Liver (tissue), 9 donors: ENCODE measurements around the gene DOCK9. TPM values are rescaled to one million over a fixed set of nuclear protein-coding genes. Genes with fewer than 3 reads are reported as not detected.

ENCODE experiments used
- DNase-seq: peaks from one replicate; pipeline ENCODE4 v3.0.0-alpha.2; 2017; ENCODE audit warnings: low spot score
- H3K27ac ChIP-seq, 2 donors: one replicate each; pipeline ENCODE4 v1.7.0; 2013; ENCODE audit warnings: inconsistent platforms in 2 of 2, low read length in 2 of 2, control low read depth in 1 of 2, low read depth in 1 of 2, mild to moderate bottlenecking in 1 of 2
- H3K27me3 ChIP-seq, 4 donors: one replicate each; pipeline versions ENCODE4 v1.6.1 to v1.7.0; 2013; ENCODE audit warnings: low read length in 3 of 4, inconsistent platforms in 1 of 4, mild to moderate bottlenecking in 1 of 4, moderate library complexity in 1 of 4; ENCODE audit not compliant: control insufficient read depth in 4 of 4, insufficient read depth in 4 of 4
- H3K36me3 ChIP-seq, 4 donors: one replicate each; pipeline versions ENCODE4 v1.6.1 to v1.7.0; 2013; ENCODE audit warnings: low read length in 3 of 4, mild to moderate bottlenecking in 3 of 4, low read depth in 1 of 4, moderate library complexity in 1 of 4; ENCODE audit not compliant: control insufficient read depth in 4 of 4, insufficient read depth in 3 of 4
- H3K4me1 ChIP-seq, 4 donors: one replicate each; pipeline versions ENCODE4 v1.6.1 to v1.7.0; 2013; ENCODE audit warnings: low read length in 3 of 4, mild to moderate bottlenecking in 3 of 4, moderate library complexity in 1 of 4; ENCODE audit not compliant: control insufficient read depth in 4 of 4, insufficient read depth in 4 of 4
- H3K4me3 ChIP-seq, 3 donors: one replicate each; pipeline versions ENCODE4 v1.6.1 to v1.7.0; 2013; ENCODE audit warnings: low read length in 3 of 3, control low read depth in 1 of 3, low read depth in 1 of 3, mild to moderate bottlenecking in 1 of 3
- H3K9ac ChIP-seq, 2 donors: one replicate each; pipeline ENCODE4 v1.7.0; 2013; ENCODE audit warnings: low read length in 2 of 2, mild to moderate bottlenecking in 2 of 2, moderate library complexity in 2 of 2, control low read depth in 1 of 2, low read depth in 1 of 2
- H3K9me3 ChIP-seq, 4 donors: one replicate each; pipeline versions ENCODE4 v1.6.1 to v1.7.0; 2013; ENCODE audit warnings: low read length in 3 of 4; ENCODE audit not compliant: control insufficient read depth in 4 of 4
- ATF3 ChIP-seq: IDR thresholded peaks from 2 replicates; pipeline ENCODE4 v1.6.1; 2016; ENCODE audit warnings: antibody characterized with exemption
- EGR1 ChIP-seq, 2 donors: IDR thresholded peaks; 2 replicates each; pipeline ENCODE4 v1.6.1; 2016 to 2018; ENCODE audit warnings: antibody characterized with exemption in 2 of 2, low read depth in 2 of 2
- FOXA1 ChIP-seq: IDR thresholded peaks from 2 replicates; pipeline ENCODE4 v1.6.1; 2016; ENCODE audit warnings: antibody characterized with exemption
- GABPA ChIP-seq, 2 donors: IDR thresholded peaks in 1 of 2; conservative IDR thresholded peaks in 1 of 2; 2 replicates each; pipeline ENCODE4 v1.6.1; 2016; ENCODE audit warnings: antibody characterized with exemption in 2 of 2, mild to moderate bottlenecking in 1 of 2, moderate library complexity in 1 of 2
- HNF4A ChIP-seq, 2 donors: conservative IDR thresholded peaks; 2 replicates each; pipeline ENCODE4 v1.6.1; 2016; ENCODE audit warnings: antibody characterized with exemption in 2 of 2, mild to moderate bottlenecking in 2 of 2
- JUND ChIP-seq, 2 donors: IDR thresholded peaks; 2 replicates each; pipeline ENCODE4 v1.6.1; 2016; ENCODE audit warnings: antibody characterized with exemption in 2 of 2
- MAX ChIP-seq: IDR thresholded peaks from 2 replicates; pipeline ENCODE4 v1.6.1; 2016; ENCODE audit warnings: antibody characterized with exemption
- RAD21 ChIP-seq, 2 donors: IDR thresholded peaks; 2 replicates each; pipeline ENCODE4 v1.6.1; 2016; ENCODE audit warnings: antibody characterized with exemption in 2 of 2, mild to moderate bottlenecking in 2 of 2
- RXRA ChIP-seq, 2 donors: IDR thresholded peaks; 2 replicates each; pipeline ENCODE4 v1.6.1; 2017 to 2018; ENCODE audit warnings: antibody characterized with exemption in 2 of 2, mild to moderate bottlenecking in 1 of 2
- SP1 ChIP-seq: IDR thresholded peaks from 2 replicates; pipeline ENCODE4 v1.6.1; 2018; ENCODE audit warnings: antibody characterized with exemption, mild to moderate bottlenecking
- TAF1 ChIP-seq: conservative IDR thresholded peaks from 2 replicates; pipeline ENCODE4 v1.6.1; 2016; ENCODE audit warnings: antibody characterized with exemption, mild to moderate bottlenecking
- YY1 ChIP-seq: IDR thresholded peaks from 2 replicates; pipeline ENCODE4 v1.6.1; 2016; ENCODE audit warnings: antibody characterized with exemption, mild to moderate bottlenecking
- WGBS: extraction: QIAGEN DNeasy Blood & Tissue Kit; methylation state at CpG from one replicate; pipeline ENCODE4 v1.1.7; 2013; 5-methylcytosine and 5-hydroxymethylcytosine counted together
- polyA plus RNA-seq, 2 donors: library from polyadenylated mRNA; stranded (reverse) in 1 of 2; unstranded in 1 of 2; fragments of 200-250 nt in 1 of 2; fragments of >200 nt in 1 of 2; fragmentation: Nextera tagmentation in 1 of 2; extraction: Ambion mirVana in 1 of 2; gene quantifications; one replicate each; pipeline versions ENCODE4 v1.2.1 to v1.2.3, GENCODE V29; 2013 to 2015
- total RNA-seq, 2 donors: library from RNA; depleted of rRNA; stranded (reverse); fragments of >200 nt; gene quantifications; one replicate each; pipeline ENCODE4 v1.2.3, GENCODE V29; 2014
- TF ChIP-seq, protein P1 (sequence below): IDR thresholded peaks from 2 replicates; pipeline ENCODE4 v1.6.1; 2016; ENCODE audit warnings: antibody characterized with exemption
- TF ChIP-seq, protein P2 (sequence below): IDR thresholded peaks from 2 replicates; pipeline ENCODE4 v1.6.1; 2016; ENCODE audit warnings: antibody characterized with exemption, mild to moderate bottlenecking
- donor health status: healthy.
- donor health status: healthy.
- donor health status: healthy.
- donor health status: healthy.
- donor health status: healthy.

The DOCK9 gene
- total and polyA plus RNA-seq, 4 donors, result 5.4 to 31.3 (median 10.6) TPM

GRCh38 chr13:98957731-98958442 lies 20.0 kb downstream of the DOCK9 start (continued):
- no peak for TF ChIP-seq GABPA (IDR thresholded peaks at IDR 0.05 in 1 of 2, conservative IDR thresholded peaks at IDR 0.05 in 1 of 2)

DNA sequence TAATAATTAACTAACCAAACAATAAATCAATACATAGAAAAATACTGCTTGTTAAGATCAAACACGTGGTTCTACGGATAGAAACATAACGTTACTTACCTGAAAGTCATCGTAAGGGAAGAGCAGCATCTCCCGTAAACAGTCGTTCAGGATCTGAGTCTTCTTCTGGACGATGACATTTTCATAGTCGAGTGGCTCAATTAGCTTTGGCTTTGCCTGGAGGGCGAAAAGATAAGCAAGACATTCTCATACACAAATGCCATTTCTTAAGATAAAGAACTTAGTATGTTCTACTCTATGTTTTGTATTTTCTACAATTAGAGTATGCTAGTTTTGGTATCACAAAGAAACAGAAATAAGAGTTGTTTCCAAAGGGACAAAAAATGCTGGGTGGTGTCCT lies 22.5 kb downstream of the DOCK9 start:
- H3K9me3 ChIP-seq, result no peaks in the 10 kb centered on the region
- H3K4me3 ChIP-seq, result no peak overlapping the region
- TF ChIP-seq, protein P1, sequence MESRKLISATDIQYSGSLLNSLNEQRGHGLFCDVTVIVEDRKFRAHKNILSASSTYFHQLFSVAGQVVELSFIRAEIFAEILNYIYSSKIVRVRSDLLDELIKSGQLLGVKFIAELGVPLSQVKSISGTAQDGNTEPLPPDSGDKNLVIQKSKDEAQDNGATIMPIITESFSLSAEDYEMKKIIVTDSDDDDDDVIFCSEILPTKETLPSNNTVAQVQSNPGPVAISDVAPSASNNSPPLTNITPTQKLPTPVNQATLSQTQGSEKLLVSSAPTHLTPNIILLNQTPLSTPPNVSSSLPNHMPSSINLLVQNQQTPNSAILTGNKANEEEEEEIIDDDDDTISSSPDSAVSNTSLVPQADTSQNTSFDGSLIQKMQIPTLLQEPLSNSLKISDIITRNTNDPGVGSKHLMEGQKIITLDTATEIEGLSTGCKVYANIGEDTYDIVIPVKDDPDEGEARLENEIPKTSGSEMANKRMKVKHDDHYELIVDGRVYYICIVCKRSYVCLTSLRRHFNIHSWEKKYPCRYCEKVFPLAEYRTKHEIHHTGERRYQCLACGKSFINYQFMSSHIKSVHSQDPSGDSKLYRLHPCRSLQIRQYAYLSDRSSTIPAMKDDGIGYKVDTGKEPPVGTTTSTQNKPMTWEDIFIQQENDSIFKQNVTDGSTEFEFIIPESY, result no peak
- no peak for TF ChIP-seq RAD21 (IDR thresholded peaks at IDR 0.05)
- TF ChIP-seq, protein P2, sequence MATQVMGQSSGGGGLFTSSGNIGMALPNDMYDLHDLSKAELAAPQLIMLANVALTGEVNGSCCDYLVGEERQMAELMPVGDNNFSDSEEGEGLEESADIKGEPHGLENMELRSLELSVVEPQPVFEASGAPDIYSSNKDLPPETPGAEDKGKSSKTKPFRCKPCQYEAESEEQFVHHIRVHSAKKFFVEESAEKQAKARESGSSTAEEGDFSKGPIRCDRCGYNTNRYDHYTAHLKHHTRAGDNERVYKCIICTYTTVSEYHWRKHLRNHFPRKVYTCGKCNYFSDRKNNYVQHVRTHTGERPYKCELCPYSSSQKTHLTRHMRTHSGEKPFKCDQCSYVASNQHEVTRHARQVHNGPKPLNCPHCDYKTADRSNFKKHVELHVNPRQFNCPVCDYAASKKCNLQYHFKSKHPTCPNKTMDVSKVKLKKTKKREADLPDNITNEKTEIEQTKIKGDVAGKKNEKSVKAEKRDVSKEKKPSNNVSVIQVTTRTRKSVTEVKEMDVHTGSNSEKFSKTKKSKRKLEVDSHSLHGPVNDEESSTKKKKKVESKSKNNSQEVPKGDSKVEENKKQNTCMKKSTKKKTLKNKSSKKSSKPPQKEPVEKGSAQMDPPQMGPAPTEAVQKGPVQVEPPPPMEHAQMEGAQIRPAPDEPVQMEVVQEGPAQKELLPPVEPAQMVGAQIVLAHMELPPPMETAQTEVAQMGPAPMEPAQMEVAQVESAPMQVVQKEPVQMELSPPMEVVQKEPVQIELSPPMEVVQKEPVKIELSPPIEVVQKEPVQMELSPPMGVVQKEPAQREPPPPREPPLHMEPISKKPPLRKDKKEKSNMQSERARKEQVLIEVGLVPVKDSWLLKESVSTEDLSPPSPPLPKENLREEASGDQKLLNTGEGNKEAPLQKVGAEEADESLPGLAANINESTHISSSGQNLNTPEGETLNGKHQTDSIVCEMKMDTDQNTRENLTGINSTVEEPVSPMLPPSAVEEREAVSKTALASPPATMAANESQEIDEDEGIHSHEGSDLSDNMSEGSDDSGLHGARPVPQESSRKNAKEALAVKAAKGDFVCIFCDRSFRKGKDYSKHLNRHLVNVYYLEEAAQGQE, result no peak
- TF ChIP-seq RXRA (IDR thresholded peaks at IDR 0.05), result no peak
- TF ChIP-seq MAX, result no peak
- no peak for TF ChIP-seq FOXA1
- no peak for TF ChIP-seq ATF3
- no peak for TF ChIP-seq SP1
- no peak for TF ChIP-seq JUND (IDR thresholded peaks at IDR 0.05)
- no peak for TF ChIP-seq EGR1 (IDR thresholded peaks at IDR 0.05; ENCODE audit: low read depth in 2 of 2)
- no peak for TF ChIP-seq GABPA (IDR thresholded peaks at IDR 0.05 in 1 of 2, conservative IDR thresholded peaks at IDR 0.05 in 1 of 2)
- no peaks in the 10 kb centered on the region for H3K27me3 ChIP-seq
- WGBS, result 96% methylated on average over 9 of the region's 9 CpGs
- no peak overlapping the region for H3K9ac ChIP-seq
- no peak overlapping the region for H3K27ac ChIP-seq
- peaks cover 0 to 3% (median 0%) of the 10 kb centered on the region in 4 donors for H3K4me1 ChIP-seq
- DNase-seq, result no peak
- H3K36me3 ChIP-seq, result no peaks in the 10 kb centered on the region

- Histone ChIP-seq H3K9ac (no peak overlapping the region), H3K4me3 (no peak overlapping the region), H3K4me1 (no peaks in the 10 kb centered on the region), H3K27me3 (no peaks in the 10 kb centered on the region), H3K9me3 (no peaks in the 10 kb centered on the region), H3K36me3 (no peaks in the 10 kb centered on the region), H3K27ac (no peak overlapping the region)
- no peak for DNase-seq
- WGBS, result 95% methylated on average over 4 of the region's 4 CpGs
- TF ChIP-seq YY1 (no peak), JUND (IDR thresholded peaks at IDR 0.05) (no peak), HNF4A (conservative IDR thresholded peaks at IDR 0.05) (no peak), FOXA1 (no peak), GABPA (IDR thresholded peaks at IDR 0.05 in 1 of 2, conservative IDR thresholded peaks at IDR 0.05 in 1 of 2) (no peak), TAF1 (no peak)
- TF ChIP-seq, protein P2, result no peak
- TF ChIP-seq, protein P1, result no peak
Measured at GRCh38 chr13:98954313-98954712, 23.6 kb downstream of the DOCK9 start.
